NCI-H1105 treated with DMSO at 0.1 percent for 48 hours (cell line): ENCODE results near the gene INPP5F.
"Not testable (repeated sequence)": the region's sequence is repeated elsewhere in the genome, so short reads cannot be mapped to it uniquely, and the experiment has no call there.

Experiments
- DNase-seq: peaks from one replicate; lab custom pipeline; 2025; lab: John Stamatoyannopoulos, UW

The INPP5F gene

GRCh38 chr10:119863951-119864565 is 138.2 kb downstream of the INPP5F start:
- no peak for DNase-seq

GRCh38 chr10:119865699-119866240 is 139.9 kb downstream of the INPP5F start:
- DNase-seq = no peak

- DNase-seq = no peak
Measured at GRCh38 chr10:119867317-119867716, 141.5 kb downstream of the INPP5F start.

GRCh38 chr10:119869398-119869797 is 143.5 kb downstream of the INPP5F start:
- DNase-seq = not testable (repeated sequence)

GRCh38 chr10:119871881-119872609 is 146.2 kb downstream of the INPP5F start:
- DNase-seq = peak; percentile 27

GRCh38 chr10:119872610-119872859 is 146.7 kb downstream of the INPP5F start, which contains the start of gene MCMBP:
TSS of gene MCMBP (minus strand) at chr10:119872843. CDS start at chr10:119872584, 259 bp downstream.
- no peak for DNase-seq

- DNase-seq = peak; percentile 77
Measured at GRCh38 chr10:119872860-119873681, 147.2 kb downstream of the INPP5F start.

GRCh38 chr10:119878524-119878923 is 152.7 kb downstream of the INPP5F start:
- DNase-seq = no peak
